GM12891 (cell line): ENCODE data around the gene B3GALNT2.

Source experiments
- POLR2A ChIP-seq: IDR thresholded peaks from 2 replicates; pipeline ENCODE4 v1.6.1; 2011; ENCODE audit warnings: low read depth, low read length, control low read depth
- POLR2AphosphoS5 ChIP-seq: IDR thresholded peaks from 2 replicates; pipeline ENCODE4 v1.6.1; 2011; ENCODE audit warnings: low read depth, low read length, control low read depth
- POU2F2 ChIP-seq: IDR thresholded peaks from 2 replicates; pipeline ENCODE4 v1.6.1; 2011; ENCODE audit warnings: low read depth, mild to moderate bottlenecking, control low read depth, low read length, moderate library complexity
- TAF1 ChIP-seq: IDR thresholded peaks from 2 replicates; pipeline ENCODE4 v1.6.1; 2011; ENCODE audit warnings: low read depth, low read length, control low read depth

GRCh38 chr1:235486321-235486720 lies 17.9 kb downstream of the B3GALNT2 start:
- TF ChIP-seq POLR2A = no peak
- no peak for TF ChIP-seq POLR2AphosphoS5
- TF ChIP-seq POU2F2 = no peak
- TF ChIP-seq TAF1 = no peak
